GM19240 (cell line): Measurements from ENCODE around the gene SNRPA.
"Not testable (repeated sequence)": the region's sequence is repeated elsewhere in the genome, so short reads cannot be mapped to it uniquely, and the experiment has no call there.

Experiments used
- DNase-seq: peaks from one replicate; pipeline ENCODE4 v3.0.0; 2011; ENCODE audit warnings: low spot score; ENCODE audit not compliant: insufficient read length

The SNRPA gene

GRCh38 chr19:40812571-40812970 is 61.6 kb downstream of the SNRPA start:
- DNase-seq: not testable (repeated sequence)

- no peak for DNase-seq
Observed at GRCh38 chr19:40813182-40813581, 62.2 kb downstream of the SNRPA start.
